ENCODE results near the gene MYH4.

The MYH4 gene

DNA sequence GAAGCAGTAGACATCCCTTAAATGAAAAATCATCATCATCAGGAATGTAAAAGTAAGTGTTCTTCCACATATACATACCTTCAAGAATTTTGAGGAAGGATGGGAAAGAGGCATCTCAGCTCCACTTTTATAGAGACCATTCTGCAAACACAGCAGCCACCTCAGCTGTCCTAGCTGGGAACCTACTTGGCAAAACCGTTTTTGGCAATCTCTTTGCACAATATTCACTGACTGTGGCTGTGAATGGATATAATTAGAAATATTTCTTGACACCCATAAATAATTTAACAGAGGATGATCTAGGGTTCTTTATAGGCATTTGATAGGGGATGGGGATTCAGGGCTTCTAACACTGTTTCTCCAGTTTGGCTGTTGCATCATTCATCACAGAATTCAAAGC lies at the start of gene MYH4:
Gene MYH4, minus strand, starts transcription at position 101 of the 400 bp plus-strand sequence. CDS start 2,814 bp downstream, outside the sequence.
- DNase-seq: no peak

DNA sequence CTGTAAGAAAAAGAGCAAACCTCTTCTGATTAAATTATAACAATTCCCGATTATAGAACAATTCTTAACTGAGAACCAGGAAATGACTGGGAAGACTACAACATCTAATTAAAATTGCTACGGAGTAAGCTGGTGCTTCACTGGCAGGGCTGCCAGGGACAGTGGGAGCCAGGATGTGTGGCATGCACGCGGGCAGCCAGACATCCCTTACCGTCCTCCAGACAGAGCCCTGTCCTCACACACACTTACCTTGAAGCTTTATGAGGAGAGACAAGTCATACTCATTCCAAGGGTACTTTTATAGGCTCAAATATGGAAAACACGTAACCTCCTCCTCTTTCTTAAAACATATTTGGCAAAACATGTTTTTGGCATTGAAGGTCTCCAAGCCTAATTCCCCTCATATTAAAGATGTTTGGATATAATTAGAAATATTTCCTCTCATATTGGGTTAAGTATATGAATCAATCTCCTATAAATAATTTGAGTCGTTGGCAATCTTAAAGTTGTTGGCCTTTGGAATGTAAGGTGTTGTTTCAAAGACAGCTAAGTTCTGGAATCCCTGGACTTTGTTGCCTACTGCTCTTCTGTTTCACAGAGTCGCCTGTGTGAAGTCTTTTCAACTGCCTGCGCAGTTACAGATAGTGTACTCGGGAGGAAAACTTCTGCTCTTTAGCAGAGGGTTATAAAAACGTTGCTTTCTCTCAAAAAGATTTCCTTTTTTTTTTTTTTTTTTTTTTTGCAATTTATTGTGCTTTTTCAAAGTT lies 49.1 kb upstream of the MYH4 start, which contains the start of gene MYH1:
Gene MYH1, minus strand, starts transcription at position 272 of the 767 bp plus-strand sequence. CDS start 1,900 bp downstream, outside the sequence.
- no peak for DNase-seq

DNA sequence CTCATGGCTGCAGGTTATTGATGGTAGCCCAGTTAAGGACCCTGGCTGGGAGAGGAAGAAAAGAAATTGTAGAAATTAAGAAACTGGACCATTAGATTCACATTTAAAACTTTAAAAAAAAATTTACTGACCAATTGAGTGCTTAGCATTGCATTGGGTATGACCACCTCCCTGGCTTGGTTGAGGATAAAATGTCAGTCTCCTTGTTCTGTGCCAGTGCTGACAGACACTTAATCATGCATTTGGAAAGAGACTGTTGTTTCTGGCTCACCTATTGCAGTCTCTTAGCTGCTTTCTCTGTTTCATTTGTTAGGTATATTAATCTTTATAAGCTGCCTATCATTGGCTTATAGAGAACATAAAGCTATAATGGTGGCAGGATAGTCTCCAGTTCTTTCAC lies 47.3 kb upstream of the MYH4 start:
- DNase-seq: no peak

DNA sequence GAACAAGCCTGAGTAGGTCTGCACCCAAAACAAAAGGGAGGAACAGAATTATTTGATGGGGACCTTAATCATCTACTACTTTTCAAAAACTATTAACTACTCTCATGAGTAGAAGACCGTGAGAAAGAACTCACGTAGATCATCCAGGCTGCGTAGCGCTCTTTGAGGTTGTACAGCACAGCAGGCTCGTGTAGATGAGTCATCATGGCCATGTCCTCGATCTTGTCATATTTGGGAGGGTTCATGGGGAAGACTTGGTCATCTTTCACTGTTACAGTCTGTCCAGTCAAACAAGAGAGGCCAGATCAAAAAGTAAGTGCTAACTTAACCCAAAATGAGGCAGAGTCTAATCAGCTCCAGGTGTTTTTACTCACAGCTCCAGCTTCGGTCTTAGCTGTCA lies 46.7 kb upstream of the MYH4 start:
- no peak for DNase-seq

DNA sequence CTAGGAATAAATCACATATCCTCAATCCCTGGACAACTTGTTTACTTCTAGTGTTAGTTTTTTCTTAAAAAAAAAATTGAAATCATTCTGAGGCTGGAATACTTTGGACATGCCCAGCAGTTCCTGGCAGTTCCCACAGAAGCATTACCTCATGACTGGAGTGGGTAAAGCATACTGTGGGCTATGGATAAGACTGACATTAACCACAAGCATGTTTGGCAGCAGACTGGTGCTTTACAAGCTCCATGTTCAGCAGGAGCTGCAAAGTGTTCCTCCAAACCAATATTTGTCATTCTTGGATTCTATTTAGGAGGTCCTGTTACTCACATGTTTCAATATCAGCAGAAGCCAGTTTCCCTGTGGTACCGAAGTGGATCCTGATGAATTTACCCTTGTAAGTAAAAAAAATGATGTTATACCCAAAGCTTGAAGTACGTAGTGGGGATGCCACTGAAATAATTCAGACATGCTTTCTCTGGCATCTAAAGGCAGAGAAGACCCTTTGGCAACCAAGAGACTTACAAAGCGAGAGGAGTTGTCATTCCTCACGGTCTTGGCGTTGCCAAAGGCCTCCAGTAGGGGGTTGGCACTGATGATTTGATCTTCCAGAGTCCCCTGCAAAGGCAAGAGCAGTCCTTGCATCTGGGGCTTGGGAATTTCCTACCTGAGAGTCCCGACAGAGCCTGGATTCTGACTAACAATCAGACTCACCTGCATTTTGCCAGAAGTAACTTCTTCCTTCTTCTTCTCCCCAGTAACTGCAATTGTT lies 44.1 kb upstream of the MYH4 start:
- DNase-seq: no peak

DNA sequence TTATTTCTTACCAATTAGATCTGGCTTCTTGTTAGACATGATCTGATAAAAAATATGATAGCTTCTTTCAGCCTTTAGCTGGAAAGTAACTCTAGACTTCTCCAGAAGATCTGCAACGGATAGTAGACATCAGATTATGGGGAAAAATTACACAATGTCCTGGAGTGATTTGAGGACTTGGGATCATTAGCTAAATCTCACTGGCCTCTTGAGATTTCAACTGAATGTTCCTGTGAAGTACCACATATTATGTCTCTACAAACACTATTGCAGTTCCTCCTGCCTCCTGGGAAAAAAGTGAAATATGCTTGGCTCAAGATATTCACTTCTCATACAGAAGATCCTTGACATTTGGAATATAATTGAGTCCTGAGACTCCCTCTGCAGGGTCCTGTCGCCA lies 43.5 kb upstream of the MYH4 start:
- no peak for DNase-seq

DNA sequence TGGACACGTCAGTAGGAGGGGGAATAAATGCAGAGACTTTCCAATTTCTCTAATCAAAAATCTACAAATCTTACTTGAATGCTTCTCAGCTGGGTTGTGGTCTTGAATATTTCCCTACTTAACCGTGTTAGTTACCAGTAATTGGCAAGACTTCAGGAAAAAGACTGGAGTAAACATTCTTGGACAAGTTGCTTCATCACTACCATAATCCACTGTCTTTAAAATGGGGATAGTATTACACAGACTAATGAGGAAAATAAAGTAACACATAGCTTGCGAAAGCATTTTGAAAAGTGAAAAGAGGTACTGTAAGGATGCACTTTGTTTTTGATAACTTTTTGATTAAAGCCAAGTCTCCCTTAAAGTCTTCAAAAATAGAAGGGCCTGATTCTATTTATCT lies 30.6 kb upstream of the MYH4 start:
- DNase-seq: no peak

DNA sequence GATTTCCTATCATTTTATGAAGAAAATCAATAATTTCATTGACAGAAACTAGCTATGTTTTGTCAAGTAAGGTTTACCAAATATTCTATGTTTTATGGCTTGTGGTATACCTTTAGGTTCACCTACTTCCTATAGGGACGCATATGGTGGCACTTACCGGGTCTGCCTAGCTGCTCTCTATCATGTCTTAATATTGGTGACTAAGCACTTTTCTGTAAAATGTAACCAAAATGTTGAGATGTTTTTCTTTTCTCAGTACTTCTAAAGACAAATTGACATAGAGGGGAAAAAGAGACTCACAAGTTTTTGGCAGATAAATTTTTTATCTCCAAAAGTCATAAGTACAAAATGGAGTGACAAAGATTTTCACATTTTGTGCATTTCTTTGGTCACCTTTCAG lies 22.6 kb upstream of the MYH4 start:
- no peak for DNase-seq

DNA sequence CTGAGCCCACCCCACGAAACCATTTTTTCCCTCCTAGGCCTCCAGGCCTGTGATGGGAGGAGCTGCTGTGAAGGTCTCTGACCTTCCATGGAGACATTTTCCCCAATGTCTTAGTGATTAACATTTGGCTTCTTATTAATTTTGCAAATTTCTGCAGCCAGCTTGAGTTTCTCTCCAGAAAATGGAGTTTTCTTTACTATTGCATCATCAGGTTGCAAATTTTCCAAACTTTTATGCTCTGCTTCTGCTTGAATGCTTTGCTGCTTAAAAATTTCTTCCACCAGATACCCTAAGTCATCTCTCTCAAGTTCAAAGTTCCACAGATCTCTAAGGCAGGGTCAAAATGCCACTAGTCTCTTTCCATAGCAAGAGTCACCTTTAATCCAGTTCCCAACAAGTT lies 12.9 kb upstream of the MYH4 start:
- DNase-seq: no peak

DNA sequence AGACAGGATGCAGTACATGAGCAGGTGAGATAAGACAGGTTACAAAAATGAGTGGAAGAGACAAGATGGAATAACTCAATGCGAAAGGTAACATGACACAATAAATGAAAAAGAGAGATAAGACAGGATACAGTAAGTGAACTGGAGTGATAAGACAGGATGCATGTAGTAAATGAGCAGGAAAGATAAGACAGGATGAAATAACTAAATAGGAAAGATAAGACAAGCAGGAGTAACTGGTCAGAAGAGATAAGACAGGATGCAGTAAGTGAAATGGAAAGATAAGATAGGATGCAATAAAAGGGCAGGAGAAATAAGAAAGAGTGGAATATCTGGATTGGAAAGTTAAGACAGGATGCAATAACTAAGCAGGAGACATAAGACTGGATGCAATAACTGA lies 8.3 kb upstream of the MYH4 start:
- DNase-seq: no peak

DNA sequence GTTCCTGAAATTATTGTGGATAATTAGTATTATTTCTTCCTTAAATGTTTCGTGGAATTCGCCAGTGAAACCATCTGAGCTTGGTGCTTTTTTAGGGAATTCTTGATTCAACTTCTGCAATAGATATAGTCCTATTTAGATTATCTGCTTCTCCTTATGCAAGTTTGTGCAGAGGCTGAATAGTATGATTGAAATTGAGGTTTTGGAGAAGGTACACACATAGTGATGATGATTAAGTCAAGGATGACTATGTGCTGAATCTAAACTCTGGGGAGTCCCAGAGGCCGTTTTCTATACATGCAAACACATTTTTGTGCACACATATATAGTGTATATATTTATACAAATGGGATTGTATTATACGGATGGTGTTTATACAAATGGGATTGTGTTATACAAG lies 5.2 kb upstream of the MYH4 start:
- no peak for DNase-seq

DNA sequence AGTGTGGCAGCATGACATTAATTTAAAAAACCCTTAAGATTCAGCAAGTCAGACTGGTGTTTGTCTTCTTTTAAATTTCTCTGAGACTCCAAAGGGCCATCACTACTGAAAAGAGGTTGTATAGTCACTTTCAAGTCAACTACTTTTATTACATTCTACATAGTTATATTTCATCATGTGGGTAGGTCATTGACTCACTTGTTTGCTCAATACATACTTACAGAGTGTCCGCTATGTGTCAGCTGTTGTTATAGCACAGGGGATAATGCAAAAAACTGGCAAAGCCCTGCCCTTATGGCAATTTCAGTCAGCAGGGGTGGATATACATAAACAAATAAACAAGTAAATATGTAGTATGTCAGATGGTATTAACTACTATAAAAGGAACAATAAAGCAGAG lies 2.5 kb upstream of the MYH4 start:
- DNase-seq: no peak

DNA sequence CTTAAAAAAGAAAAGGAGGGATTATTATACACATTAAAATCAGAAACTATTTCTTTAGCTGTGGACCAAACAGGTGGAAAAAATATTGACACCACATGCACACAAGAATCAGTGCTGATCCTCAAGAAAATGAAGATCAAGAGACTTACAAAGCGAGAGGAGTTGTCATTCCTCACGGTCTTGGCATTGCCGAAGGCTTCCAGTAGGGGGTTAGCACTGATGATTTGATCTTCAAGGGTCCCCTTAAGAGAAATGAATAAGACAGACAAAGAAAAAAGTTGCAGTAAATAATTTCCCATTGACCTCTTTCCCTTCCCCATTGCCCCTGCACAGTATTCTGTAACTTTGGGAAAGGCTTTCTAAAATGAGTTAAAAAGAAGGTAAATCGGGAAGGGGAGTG lies 6.0 kb downstream of the MYH4 start:
- no peak for DNase-seq

DNA sequence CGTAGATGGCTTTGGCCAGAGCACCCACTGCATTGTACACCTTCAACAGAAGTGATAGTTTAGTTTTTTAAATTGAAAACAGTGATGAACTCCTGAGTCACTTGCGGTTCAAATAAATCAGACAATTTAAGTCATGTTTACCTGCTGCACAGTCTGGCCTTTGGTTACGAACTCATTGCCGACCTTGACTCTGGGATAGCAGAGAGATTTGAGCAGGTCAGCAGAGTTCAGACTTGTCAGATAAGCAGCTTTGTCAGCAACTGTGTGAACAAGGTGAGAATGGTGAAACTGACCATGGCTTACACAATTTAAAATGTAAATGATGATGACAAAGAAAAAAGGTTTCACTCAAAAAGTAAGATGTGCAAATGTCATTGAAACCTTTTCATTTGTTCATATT lies 9.3 kb downstream of the MYH4 start:
- no peak for DNase-seq

DNA sequence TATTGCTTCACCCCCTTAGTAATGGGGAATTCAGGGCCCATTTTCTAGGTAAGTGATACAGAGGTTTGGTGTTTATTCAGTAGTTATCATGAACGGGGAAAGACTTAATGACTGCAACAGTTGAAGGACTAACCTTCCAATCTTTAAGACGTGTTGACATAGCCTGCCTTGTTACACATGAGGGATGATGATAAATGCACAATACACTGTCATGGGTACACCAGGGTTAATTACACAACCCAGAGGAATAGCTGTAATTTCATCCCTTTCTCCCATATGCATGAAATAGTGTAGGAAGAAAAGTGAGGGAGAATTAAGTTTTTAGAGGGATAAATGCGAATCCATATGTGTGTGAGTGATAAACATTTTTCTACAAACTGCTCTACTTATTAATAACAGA lies 10.7 kb downstream of the MYH4 start:
- DNase-seq: no peak

DNA sequence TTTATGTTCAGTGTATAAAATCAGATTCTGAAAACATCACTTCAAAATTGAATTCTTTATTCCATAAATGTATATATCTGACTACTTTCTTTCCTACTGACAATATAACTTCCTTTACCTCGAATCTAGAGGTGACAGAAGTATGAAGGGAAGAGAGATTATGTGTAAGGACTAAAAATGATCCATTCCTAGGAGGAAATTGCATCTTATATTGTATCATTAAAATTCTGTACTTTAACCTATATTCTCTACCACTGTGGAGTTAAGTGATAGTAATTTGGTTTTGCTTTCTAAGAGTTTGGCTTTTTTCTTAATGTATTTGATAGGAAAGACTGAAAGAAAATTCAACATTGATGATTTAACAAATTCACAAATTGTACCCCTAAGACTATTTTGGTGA lies 11.4 kb downstream of the MYH4 start:
- no peak for DNase-seq

DNA sequence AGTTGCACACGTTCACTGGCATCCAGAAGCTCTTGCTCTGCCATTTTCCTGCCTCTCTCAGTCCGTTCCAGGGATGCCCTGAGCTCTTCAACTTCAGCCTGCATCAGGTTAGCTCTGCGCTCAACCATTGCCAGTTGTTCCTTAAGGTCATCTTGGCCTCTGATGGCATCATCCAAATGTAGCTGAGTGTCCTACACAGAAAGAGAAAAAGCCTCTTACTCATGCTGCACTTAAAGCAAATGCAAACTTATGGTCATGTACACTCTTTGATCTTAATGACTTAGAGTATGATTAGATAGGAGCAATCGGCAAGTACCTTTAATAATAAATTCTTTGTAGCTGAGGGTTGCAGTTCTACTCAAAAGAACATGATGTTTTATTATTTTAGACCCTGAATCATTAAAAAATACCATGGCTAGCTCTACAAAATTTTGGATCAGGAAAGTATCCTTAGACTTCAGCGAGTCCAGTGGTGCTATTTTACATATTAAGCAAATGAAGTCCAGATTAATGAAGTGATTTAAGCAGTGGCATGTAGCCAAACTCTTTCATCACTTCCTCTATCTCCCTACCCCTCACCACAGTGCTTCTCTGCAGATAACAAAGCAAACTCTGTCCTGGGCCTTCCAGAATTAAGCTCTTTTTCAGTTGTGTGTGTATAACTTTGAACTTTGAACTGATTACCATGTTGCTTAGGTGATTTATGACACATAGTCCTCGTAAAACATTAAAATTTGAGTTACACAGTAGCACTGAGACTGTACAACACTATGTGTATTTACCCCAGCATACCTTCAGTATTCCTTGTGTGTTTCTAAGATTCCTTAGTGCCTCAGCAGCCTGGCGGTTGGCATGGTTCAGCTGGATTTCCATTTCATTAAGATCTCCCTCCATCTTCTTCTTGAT lies 22.1 kb downstream of the MYH4 start:
- DNase-seq: no peak

DNA sequence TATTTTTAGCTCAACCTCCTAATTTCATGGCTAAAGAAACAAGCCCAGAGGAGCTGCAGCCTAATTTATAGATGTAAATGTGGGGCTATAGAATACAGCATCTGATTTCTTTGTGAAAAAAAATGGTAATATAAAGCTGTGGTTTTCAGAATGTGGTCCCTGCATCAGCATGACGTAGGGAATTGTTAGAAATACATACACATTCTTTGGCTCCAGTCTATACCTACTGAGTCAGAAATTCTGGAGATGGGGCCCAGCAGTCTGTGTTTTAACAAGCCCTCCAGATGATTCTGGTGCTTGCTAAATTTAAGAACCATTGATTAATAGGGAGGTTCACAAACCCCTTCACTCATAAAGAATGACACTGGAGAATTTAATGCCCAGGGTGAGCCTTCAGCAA lies 29.5 kb downstream of the MYH4 start:
- DNase-seq: no peak

DNA sequence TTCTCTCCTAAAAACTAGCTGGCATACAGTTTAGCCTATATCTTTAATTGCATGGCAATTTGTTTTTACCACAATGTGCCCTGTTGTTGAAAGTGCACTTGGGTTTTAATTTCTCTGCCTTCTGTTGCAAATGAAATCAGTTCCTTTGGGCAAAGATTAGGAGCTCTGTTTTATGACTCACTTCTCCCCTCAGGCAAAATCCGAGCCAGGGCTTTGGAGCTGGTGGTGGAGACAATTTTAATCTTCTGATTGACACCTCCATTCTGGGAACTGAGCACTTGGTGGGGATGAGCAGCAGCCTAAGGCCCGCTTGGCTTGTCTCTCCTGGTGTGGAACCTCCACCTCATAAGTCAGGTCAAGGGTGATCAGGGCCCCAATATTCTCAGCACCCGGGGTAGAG lies 34.3 kb downstream of the MYH4 start:
- no peak for DNase-seq

DNA sequence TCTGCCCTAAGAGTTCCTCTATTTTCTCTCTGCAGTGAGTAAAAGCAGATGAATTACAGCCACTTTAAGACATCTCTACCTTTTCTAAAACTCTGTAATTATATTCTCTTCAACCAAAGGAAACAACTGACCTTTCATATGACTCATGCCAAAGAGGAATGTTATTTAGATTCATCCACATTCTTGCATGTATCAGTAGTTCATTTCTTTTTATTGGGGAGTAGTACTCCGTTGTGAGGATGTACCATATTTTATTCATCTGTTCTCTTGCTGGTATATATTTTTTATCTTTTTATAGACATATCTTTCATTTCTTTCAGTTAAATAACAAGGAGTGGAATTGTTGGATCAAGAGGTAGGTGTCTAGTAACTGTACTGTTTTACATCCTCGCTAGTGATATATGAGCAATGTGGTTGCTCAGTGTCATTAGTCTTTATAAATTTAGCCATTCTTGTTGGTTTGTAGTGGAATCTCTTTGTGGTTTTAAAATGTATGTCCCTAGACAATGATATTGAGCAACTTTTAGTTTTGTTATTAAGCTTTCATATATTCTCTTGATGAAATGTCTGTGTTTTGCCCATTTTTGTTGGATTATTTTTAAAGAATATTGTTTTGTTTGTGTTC lies 39.8 kb downstream of the MYH4 start:
- DNase-seq: no peak

DNA sequence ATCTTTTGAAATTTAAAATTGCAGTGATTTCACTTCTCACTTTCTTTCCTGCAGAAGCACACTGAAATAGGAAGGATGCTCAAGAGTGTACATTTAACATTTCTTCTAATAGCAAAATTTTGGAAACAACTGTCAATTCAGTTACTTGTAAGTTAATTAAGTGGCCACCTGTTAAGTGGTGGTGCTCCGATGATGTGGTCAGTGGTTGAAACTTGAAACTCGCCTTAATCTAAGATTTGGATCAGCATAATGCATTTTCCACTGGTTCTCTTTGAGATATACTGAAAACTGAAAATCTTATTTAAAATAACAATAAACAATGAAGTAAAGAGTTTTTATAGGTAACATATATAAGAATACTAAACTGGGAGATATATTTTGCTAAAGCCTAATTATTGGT lies 40.6 kb downstream of the MYH4 start:
- DNase-seq: no peak

DNA sequence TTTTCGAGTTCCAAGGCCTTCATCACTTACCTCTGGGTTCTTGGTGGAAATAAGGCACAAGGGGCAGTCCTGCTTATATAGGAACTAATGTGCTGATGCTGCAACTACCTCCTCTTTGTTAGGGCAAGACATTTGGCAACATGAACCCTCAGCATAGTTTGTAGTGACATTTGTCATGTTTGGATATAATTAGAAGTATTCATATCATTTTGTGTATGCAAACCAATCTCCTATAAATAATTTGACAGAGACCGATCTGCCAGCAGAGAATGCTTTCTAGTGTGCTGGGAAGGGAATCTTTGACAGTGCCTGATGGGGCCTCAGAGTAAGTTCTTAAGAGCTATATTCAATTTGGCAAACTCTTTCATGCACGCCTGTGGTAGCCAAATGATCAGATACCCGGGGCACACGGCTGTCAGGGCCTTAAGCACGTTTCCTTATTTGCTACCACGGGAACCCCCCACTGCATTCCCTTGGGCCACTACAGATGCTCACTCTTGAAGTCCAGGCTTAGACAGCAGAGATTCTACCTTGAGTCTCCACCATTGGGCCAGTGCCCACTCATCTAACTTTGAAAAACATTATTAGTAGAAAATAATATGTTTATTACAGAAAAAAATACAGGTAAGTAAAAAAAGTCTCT lies 47.3 kb downstream of the MYH4 start, which contains the start of gene MYH8:
Gene MYH8, minus strand, starts transcription at position 51 of the 643 bp plus-strand sequence. CDS start 1,723 bp downstream, outside the sequence.
- DNase-seq: no peak
